HTR-8/SVneo (cell line): ENCODE results near the gene ZNF438.
"Not testable (repeated sequence)": the region's sequence is repeated elsewhere in the genome, so short reads cannot be mapped to it uniquely, and the experiment has no call there.

Source experiments
- DNase-seq: peaks from one replicate; pipeline ENCODE4 v3.0.0; 2011; ENCODE audit warnings: low spot score, mixed read lengths; ENCODE audit not compliant: insufficient read length
- FAIRE-seq: peaks from 2 replicates; lab custom pipeline; 2011; peaks lifted over from hg19 to GRCh38; lab: Jason Lieb, UNC

ZNF438 gene

DNA sequence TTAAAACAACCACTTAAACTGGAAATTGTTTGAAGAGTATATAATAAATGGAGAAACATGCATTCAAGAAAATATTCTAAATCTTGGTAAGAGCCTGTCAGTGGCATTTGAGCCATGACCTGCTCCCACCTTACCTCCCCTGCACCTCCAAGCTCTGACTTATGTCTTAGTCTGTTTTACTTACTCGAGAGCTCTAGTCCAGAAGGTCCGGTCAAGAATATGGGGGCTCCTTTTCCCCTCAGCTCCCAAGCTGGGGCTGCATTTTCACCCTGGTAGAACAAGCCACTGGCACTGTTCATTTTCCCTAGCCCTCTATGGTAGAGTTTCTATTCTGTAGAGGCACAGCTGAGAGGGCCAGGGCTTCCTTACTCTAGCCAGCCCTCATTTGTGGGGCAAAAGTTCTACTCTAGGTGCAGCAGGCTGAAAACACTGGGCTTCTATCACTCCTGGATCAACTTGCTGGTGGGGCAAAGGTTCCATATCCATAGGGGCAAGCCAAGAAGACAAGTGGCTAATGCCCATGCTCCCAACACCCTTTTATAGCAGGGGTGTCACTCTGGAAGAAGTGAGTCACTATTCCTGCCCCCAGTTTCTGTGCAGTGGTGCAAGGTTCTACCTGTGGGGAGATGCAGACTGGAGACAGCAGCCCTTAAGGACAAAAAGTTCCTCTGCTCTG is 40.6 kb downstream of the ZNF438 start:
- FAIRE-seq, result no peak
- no peak for DNase-seq

DNA sequence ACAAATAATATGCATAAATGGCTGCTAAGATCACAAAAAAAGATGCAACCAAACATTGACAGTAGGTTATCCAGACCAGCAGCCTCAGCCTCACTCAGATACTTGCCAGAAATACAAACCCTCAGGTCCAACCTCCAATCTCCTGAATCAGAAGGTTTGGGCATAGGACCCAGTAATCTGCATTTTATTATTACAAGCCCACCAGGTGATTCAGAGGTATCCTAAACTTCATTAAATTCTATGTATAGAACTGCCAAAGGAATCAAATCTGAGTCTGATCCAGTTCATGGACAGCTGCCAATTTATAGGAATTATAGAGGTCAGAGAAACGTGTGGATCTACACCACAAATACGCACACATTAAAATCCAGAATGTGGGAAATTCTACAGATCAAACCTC is 41.3 kb downstream of the ZNF438 start:
- no peak for DNase-seq
- no peak for FAIRE-seq

DNA sequence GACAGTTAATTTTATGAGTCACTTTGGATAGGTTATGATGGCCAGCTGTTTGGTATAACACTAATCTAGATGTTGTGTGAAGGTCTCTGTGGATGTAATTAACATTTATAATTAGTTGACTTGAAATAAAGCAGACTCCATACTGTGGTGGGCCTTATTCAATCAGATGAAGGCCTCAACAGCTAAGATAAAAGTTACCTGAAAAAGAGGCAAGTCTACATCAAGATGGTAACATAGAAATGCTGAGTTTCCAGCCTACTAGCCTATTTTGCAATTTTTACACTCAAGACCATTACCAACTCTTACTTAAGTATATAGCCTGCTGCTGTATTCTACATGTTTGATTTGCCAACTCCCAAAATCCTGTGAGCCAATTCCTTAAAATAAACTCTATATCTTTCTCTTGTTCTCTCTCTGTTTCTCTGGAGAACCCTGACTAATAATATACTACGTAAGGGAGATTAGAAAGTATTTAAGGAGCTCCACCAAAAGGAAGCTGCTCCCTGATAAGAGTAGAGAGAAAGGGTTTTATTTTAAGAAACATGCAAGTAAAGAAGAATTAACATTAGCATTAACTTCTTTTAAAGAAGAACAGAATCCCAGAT is 42.7 kb downstream of the ZNF438 start:
- no peak for FAIRE-seq
- DNase-seq, result no peak

DNA sequence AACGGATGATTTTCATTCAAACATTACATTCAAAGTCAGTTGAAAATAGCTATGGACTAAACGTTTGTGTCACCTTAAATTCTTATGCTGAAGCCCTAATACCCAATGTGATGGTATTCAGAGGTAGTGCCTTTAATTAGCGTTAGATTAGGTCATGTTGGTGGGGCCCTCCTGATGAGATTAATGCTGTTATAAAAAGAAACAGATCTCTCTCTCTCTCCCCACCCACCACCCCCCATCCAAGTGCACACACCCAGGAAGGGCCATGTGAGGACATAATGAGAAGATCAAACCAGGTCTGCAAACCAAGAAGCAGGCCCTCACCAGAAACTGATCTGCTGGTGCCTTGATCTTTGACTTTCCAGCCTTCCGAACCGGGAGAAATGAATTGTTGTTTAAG is 44.2 kb downstream of the ZNF438 start:
- no peak for DNase-seq
- FAIRE-seq, result peak; percentile 28

DNA sequence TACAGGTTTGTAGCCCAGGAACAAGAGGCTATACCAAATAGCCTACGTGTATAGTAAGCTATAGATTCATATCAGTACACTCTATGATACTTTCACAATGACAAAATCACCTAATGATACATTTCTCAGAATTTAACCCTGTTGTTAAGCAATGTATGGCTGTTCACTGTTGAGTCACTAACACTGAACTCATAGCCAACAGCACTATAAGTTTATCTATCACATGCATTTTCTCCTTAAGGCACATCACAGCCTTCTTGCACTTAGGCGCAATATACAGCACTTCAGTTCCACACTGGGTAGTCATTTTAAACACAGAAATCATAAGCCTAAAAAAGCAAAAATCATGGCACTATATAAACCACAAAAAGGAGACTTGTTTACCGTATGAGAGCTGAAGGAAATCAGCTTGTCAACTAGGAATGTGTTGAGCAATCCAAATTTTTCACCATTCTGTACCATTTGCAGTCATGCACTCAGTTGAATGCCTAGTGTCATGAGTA is 45.6 kb downstream of the ZNF438 start:
- DNase-seq (no peak), FAIRE-seq (peak; percentile 60)

DNA sequence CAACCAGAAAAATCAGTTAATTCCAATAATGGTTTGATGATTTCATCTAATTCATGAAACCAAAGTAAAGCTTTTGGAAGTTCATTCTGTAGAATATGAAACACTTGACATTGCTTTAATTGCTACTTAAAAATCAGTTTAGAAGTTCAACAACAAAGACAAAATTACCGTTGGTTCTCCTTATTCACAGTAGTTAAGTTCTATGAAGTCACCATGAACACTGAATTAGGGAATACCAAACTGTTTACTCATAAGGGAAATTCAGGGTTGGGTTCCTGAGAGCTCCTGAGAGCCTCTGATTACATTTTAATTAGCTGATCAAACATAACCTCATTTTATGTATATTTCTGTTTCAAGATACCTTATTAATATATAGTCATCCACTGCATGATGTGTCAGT is 46.2 kb downstream of the ZNF438 start:
- no peak for DNase-seq
- FAIRE-seq, result no peak

DNA sequence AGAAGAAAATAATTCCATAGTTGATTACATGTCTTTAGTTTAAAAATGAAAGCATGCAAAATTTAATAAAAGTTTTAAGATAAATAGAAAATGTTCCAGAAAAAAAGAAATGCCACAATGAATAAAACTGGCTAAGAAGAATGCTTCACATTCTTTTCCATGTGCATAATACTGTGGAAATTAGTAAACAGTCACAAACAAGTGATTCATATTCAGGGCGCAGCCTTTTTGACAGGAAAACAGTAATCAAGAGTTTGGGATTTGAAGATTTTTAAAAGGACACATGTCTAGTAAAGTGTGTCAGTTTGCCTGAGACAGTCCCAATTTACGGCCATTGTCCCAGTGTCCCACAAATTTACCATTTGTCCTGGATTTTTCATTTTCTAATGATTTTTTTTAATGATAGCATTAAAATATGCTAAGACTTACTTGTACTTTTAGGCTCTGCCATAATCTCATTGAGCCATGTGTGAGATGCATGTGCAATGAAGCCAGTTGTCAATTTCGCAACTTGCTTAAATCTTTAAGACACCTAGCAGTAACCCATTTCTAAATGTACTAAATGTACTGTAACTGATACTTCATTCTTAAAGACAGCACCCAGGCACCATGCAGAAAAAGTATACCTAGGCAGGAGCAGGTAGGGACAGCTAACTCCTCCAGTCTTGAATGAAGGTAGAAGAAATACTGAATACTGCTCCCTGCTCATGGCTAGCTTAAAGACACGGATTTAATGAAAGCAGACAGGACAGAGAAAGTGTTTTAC is 46.9 kb downstream of the ZNF438 start:
- FAIRE-seq, result peak; percentile 80

DNA sequence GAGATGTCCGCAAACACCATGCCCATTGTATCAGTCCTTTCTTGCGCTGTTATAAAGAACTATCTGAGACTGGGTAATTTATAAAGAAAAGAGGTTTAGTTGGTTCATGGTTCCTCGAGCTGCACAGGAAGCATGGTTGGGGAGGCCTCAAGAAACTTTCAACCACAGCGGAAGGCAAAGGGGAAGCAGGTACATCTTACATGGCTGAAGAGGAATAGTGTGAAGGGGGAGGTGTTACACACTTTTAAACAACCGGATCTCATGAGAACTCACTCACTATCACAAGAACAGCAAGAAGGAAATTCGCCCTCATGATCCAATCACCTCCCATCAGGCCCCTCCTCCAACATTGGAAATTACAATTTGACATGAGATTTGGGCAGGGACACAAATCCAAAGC is 48.5 kb downstream of the ZNF438 start:
- not testable (repeated sequence) for DNase-seq
- peak; percentile 4 for FAIRE-seq

More for the DNA sequence above, 46.9 kb downstream of the ZNF438 start:
- no peak for DNase-seq

DNA sequence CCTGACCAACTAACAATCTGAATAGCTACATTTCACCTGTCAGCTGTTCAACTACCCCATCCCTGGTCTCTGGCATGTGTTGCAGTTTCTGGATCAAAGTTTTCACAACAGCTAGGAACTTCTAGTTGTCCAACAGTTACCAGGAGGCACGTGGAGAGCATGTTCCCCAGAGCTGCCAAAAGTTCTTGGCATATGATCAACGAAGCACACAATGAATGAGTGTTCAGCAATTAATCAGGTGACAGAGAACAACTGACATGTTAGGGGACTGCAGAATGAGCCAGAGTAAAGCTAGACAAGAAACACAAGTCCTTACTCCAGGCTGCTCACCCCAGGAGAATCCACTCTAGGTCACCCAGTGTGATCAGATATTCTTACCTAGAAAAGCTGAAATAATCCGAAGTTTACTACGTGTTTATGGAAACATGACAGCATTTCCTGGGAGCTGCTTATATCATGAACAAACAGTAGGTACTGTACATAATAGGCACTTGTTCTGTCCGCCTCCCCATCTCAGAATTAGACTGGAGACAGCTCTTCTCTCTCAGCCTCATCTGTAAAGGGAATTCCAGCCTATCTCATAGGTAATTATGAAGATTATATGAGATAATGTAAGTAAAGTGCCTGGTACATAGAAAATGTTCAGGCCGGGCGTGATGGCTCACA is 50.6 kb downstream of the ZNF438 start:
- no peak for FAIRE-seq
- no peak for DNase-seq

DNA sequence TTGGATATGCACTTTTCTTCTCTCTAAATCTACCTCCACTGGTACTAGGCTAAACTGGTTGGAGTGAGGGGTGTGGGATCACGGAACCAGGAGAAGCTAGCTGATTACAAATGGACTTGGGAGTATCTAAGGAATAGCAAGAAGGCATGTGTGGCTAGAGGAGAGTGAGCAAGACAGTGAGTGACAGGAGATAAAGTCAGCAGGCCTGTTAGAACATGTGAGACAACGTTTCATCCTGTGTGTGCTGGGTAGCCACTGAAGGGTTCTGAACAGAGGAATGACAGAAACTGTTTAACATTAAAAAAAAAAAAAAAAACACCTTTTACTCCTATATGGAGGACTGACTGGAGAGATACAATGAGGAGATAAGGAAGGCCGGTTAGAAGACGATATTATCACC is 51.7 kb downstream of the ZNF438 start:
- no peak for DNase-seq

DNA sequence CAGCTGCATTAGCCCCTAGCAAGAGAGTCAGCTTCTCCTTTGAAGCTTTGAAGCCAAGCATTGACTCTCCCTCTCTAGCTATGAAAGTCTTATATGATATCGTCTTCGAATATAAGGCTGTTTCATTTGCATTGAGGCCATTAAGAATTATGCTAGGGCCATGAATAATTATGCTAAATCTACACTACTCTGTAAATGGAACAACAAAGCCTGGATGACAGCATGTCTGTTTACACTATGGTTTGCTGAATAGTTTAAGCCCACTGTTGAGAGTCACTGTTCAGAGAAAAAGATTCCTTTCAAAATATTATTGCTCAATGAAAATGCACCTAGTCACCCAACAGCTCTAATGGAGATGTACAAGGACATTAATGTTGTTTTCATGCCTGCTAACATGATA is 52.8 kb downstream of the ZNF438 start:
- FAIRE-seq, result peak; percentile 38
- no peak for DNase-seq

More for the DNA sequence above, 51.7 kb downstream of the ZNF438 start:
- FAIRE-seq, result peak; percentile 38

DNA sequence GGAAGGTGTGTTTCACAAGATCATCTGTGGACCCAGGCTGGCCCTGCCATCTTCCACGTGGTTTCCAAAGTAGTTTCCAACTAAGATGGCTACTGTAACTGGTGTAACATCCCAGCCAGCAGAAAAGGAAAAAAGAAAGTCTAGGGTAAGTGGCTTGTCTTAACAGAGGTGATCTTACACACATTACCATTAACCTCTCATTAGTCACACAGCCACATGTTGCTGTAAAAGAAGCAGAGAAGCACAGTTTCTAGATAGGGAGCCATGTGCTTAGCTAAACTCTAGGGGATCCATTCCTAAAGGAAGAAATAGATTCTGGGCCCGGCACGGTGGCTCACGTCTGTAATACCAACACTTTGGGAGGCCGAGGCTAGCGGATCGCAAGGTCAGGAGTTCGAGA is 54.3 kb downstream of the ZNF438 start:
- DNase-seq (no peak), FAIRE-seq (peak; percentile 64)

DNA sequence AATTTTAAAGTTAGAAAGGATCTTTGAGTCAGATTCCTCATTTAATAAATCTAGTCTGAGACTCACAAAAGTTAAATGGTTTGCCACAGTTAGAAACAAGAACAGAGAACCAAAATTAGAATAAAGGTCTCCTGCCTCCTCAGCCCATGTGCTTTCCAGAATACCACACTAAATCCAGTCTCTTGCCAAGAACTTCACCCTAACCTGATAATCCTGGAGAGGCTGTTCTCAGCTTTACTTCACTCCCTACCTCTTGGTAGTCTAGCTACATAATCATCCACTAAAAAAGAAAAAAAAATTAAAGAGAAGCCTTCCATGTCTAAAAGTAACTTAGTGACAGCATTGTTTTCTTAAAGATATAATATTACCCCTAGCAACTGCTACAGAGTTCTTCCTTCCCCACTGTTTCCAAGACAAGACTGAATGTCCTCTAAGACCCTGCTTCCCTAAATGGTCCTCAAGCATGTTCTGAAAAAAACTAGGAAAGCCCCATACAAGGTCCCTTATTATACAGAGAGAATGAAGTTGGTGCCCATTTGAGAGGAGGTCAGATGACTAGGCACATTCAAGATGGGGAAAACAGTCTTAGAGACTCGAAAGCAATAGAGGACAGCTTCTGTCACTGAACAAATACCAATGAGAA is 56.8 kb downstream of the ZNF438 start:
- FAIRE-seq (no peak), DNase-seq (no peak)

DNA sequence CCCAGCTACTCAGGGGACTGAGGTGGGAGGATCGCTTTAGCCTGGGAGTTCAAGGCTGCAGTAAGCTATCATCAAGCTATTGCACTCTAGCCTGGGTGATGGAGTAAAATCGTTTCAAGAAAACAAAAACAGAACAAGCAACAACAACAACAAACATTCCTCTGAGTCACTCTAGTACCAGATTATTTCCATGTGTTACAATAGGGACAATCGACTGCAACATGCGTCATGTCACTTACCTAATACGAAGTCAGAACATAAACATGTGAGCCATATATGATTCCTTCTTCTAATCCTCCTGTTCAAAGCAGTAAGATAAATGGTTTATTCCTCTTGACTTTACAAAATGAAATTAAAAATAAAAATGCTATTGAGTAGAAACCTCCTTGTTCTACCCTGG is 57.3 kb downstream of the ZNF438 start:
- peak; percentile 23 for FAIRE-seq
- DNase-seq, result no peak

DNA sequence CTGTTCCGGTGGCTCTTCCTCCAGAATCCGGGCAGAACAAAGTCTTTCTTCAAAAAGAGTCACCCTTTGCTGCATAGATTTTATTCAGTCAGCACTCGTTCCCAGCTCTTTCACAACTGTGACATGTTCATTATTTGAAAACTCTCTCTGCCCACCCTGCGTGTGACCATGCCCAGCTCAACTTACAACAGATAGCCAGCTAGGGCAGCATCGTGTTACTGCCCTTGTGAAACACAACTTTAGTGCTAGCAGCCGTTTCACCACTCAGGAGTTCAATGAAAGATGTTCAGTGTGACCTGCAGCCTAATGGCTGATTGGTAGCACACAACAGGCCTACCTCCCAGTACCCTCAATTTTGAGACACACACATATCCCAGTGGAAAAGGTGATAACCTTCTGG is 57.9 kb downstream of the ZNF438 start:
- FAIRE-seq (peak; percentile 72), DNase-seq (no peak)

DNA sequence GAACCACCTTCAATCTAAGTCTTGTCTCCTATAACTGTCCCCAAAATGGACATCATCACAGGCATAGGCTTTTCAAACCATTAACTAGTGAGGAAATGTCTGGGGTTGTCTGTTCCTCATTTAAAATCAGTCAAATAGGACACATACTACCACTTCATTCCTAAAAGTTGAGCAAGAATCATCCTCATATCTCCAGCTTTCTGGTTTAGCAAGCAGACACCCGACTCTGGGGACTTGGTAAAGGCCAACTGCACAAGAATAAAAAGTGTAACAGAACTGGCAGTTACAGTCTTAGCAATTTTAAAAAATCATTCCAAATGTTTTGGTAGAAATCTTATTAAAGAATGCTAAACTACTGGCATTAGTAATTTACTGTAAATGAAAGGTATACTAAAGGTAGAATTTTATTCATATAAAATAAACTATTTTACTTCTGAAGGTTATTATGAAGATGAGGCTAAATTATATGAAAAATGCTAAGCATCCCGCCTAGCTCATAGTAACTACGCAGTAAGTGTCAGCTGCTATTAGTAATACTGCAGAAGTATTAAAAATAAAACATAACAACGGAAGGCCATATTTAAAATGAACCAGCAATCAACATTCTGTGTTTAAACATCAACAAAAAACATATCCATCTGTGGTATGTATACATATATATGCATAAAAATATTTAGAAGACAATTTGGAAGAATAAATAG is 60.8 kb downstream of the ZNF438 start:
- no peak for DNase-seq
- no peak for FAIRE-seq

DNA sequence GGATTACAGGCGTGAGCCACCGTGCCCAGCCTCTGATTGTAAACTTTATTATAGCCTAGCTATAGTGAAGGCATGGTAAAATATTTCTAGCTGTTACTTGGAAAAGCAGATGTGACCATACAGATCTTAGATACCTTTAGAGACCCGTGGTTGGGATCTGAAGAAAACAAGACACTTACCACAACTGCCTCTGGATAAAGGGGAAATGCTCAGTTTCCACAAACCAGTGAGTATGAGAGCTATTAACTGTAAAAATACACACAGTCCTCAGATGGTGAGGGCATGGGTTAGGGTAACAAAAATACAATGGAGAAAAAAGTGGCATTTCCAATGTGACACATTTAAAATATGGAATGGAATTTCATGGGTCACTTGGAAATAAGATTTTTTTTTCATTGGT is 63.0 kb downstream of the ZNF438 start:
- DNase-seq (no peak), FAIRE-seq (no peak)

DNA sequence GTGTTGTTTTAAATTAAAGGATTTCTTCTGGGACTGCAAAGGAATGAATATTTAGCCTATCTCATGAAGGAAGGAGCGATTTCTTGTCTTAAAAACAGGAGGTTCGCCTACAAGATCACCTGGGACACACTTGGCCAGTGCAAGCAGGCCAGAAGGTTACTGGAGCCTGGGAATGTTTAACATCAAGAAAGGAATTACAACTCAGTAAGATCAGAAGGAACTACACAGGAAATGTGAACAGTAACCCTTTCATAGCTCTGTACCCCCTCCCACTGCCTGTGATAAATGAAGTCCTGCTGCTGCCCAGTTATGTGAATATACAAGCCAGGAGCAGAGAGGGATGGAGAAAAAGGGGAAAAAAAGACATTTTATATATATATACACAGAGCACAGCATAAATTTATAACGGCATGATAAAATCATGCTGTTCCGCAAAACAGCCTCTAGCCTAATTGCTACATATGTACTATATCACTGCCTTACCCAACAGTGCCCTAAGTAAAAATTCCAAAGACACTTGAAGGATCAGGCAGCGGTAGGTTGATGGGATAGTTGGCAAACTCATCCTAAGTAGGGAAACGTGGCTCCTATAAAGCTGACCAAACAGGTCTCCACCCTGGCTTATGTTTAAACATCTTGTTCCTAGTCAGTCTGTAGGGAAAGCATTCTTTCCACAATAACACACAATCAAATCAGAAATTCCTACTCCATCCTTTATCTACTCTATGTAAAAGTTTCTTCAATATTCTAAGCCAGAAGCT is 63.8 kb downstream of the ZNF438 start:
- no peak for DNase-seq
- no peak for FAIRE-seq
